GM23248 (cell line): Measurements from ENCODE around the gene PPP1R16B.

ENCODE experiments used
- EZH2 ChIP-seq: fragments of 200-600 bp; sonication (generic); IDR thresholded peaks from 2 replicates; pipeline ENCODE4 v1.6.1; 2018; ENCODE audit warnings: antibody characterized with exemption, mild to moderate bottlenecking; ENCODE audit not compliant: insufficient read depth, poor library complexity, severe bottlenecking
- EZH2phosphoT487 ChIP-seq: fragments of 200-600 bp; sonication (generic); IDR thresholded peaks from 2 replicates; pipeline ENCODE4 v1.6.1; 2018; ENCODE audit warnings: antibody characterized with exemption, moderate library complexity, mild to moderate bottlenecking, low read depth; ENCODE audit not compliant: insufficient read depth

DNA sequence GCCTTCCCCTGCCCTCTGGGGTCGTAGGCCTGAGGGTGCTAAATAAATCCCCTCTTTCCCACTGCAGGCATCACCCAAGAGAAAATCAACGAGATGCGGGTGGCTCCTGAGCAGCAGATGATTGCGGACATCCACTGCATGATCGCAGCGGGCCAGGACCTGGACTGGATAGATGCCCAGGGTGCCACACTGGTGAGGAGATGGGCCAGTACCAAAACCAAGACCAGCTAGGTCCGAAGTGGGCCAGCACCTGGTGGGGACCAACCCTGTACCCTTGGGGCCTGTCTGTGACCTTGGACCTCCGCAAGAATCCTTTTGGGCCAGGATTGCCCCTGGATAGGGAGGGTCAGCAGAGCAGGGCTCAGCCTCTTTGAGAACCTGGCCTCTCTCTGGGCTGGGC lies 97.1 kb downstream of the PPP1R16B start:
- no peak for TF ChIP-seq EZH2
- TF ChIP-seq EZH2phosphoT487 = no peak
